Osteocyte (in vitro differentiated cells): Measurements from ENCODE around the gene ARHGAP24. TPM values are rescaled to one million over a fixed set of nuclear protein-coding genes. Genes with fewer than 3 reads are reported as not detected.

Source experiments
- DNase-seq: peaks from one replicate; pipeline ENCODE4 v3.0.0; 2021; ENCODE audit warnings: mixed read lengths; ENCODE audit not compliant: unreplicated experiment; ENCODE audit errors: extremely low spot score
- H3K27ac Mint-ChIP-seq: one replicate; pipeline ENCODE4 v1.8.0; 2021; ENCODE audit warnings: mild to moderate bottlenecking, mixed read lengths; ENCODE audit not compliant: unreplicated experiment
- H3K27me3 Mint-ChIP-seq: one replicate; pipeline ENCODE4 v1.8.0; 2021; ENCODE audit warnings: mixed read lengths; ENCODE audit not compliant: unreplicated experiment
- H3K36me3 Mint-ChIP-seq: one replicate; pipeline ENCODE4 v1.8.0; 2021; ENCODE audit warnings: mixed read lengths; ENCODE audit not compliant: unreplicated experiment
- H3K4me1 Mint-ChIP-seq: one replicate; pipeline ENCODE4 v1.8.0; 2021; ENCODE audit warnings: mixed read lengths; ENCODE audit not compliant: unreplicated experiment
- H3K4me3 Mint-ChIP-seq: one replicate; pipeline ENCODE4 v1.8.0; 2021; ENCODE audit warnings: mild to moderate bottlenecking, moderate library complexity, mixed read lengths; ENCODE audit not compliant: unreplicated experiment
- H3K9me3 Mint-ChIP-seq: one replicate; pipeline ENCODE4 v1.8.0; 2021; ENCODE audit warnings: mixed read lengths; ENCODE audit not compliant: unreplicated experiment
- total RNA-seq: library from RNA; stranded (reverse); gene quantifications from 2 replicates; pipeline ENCODE4 v1.2.1, GENCODE V29; 2021
- TF ChIP-seq, protein P1 (sequence below): fragments of 200-600 bp; sonication (generic); IDR thresholded peaks from 2 replicates; pipeline ENCODE4 v1.5.0; 2021; ENCODE audit warnings: antibody characterized with exemption, mild to moderate bottlenecking, moderate library complexity

ARHGAP24 gene
- total RNA-seq, 1 donor from 2014 or later: 29.3 TPM

GRCh38 chr4:85591406-85592098 lies 116.6 kb downstream of the ARHGAP24 start:
- H3K27ac Mint-ChIP-seq: no peak overlapping the region
- H3K4me3 Mint-ChIP-seq: no peak overlapping the region
- DNase-seq: no peak
- H3K9me3 Mint-ChIP-seq: peaks cover 4% of the 10 kb centered on the region
- TF ChIP-seq, protein P1, sequence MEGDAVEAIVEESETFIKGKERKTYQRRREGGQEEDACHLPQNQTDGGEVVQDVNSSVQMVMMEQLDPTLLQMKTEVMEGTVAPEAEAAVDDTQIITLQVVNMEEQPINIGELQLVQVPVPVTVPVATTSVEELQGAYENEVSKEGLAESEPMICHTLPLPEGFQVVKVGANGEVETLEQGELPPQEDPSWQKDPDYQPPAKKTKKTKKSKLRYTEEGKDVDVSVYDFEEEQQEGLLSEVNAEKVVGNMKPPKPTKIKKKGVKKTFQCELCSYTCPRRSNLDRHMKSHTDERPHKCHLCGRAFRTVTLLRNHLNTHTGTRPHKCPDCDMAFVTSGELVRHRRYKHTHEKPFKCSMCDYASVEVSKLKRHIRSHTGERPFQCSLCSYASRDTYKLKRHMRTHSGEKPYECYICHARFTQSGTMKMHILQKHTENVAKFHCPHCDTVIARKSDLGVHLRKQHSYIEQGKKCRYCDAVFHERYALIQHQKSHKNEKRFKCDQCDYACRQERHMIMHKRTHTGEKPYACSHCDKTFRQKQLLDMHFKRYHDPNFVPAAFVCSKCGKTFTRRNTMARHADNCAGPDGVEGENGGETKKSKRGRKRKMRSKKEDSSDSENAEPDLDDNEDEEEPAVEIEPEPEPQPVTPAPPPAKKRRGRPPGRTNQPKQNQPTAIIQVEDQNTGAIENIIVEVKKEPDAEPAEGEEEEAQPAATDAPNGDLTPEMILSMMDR: no peak
- peaks cover 15% of the 10 kb centered on the region for H3K27me3 Mint-ChIP-seq
- no peaks in the 10 kb centered on the region for H3K4me1 Mint-ChIP-seq
- H3K36me3 Mint-ChIP-seq: no peaks in the 10 kb centered on the region

DNA sequence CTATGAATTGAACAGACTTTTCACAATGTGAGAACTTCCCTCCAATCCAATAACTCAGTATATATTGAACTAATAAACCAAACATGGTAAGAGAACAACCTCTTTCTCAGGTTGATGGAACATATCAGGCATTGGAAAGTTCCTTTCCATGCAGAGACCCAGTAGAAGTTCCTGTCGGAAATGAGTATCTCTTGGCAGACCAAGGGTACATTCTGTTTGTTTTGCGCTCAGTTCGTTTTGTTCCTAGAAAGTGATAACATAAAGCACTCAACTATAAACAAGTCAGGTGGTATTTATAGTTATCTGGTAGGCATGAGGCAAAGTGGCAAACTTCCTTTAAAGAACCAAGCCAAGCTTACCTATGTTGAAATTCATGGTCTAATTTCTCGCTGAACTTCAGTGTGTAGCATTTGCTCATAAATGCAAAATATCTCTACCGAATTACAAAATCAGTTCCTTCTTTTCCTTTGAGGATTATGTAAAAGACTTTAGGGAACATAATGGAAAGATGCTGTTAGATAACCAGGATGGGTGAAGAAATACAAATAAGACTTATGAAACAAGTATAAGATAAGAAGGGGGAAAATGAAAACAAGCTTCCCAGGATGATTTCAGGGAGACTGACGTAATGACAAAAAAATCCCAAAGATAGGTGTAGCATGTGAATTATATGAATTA lies 120.3 kb downstream of the ARHGAP24 start:
- Mint-ChIP-seq H3K4me3 (no peak overlapping the region), H3K36me3 (no peaks in the 10 kb centered on the region), H3K9me3 (peaks cover 4% of the 10 kb centered on the region), H3K4me1 (no peaks in the 10 kb centered on the region), H3K27ac (no peak overlapping the region), H3K27me3 (peaks cover 31% of the 10 kb centered on the region)
- DNase-seq: no peak
- TF ChIP-seq, protein P1: no peak

DNA sequence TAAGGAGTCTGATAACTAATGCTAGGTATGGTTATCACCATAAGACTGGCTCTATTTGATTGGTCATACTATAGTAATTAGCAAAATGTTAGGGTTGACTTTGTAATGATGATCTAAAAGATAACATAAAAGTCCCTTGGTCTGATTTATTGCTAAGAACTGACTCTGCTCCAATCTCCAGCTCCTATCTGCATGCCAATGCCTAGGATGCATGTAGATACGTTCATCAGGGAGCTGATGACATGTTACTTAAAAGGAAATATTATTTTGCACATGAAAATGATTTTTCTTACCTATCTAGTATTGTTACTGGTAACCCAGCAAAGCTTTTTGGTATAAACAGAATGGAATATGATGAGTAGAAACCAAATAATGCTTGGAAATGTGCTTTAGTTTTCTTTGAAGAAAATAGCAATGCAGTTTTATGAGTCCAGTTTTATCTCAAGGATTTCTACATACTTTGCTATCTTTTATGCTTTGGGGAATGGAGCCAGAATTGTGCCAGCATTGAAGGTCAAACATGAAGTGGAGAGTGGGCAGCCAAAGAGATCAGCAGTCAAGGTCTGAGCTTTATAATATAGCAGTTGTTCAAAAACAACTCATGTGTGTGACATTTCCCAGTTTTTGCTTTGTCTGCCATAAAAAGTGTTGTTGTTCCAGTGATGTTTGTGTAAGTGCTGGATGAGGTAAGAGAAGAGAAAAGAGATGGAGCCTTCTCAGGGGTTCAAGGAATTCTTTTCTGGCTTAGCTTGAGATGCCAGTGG lies 121.0 kb downstream of the ARHGAP24 start:
- no peak overlapping the region for H3K27ac Mint-ChIP-seq
- TF ChIP-seq, protein P1: no peak
- H3K4me1 Mint-ChIP-seq: no peaks in the 10 kb centered on the region
- no peak overlapping the region for H3K4me3 Mint-ChIP-seq
- no peaks in the 10 kb centered on the region for H3K36me3 Mint-ChIP-seq
- no peak for DNase-seq
- H3K27me3 Mint-ChIP-seq: peaks cover 34% of the 10 kb centered on the region
- H3K9me3 Mint-ChIP-seq: peaks cover 4% of the 10 kb centered on the region

DNA sequence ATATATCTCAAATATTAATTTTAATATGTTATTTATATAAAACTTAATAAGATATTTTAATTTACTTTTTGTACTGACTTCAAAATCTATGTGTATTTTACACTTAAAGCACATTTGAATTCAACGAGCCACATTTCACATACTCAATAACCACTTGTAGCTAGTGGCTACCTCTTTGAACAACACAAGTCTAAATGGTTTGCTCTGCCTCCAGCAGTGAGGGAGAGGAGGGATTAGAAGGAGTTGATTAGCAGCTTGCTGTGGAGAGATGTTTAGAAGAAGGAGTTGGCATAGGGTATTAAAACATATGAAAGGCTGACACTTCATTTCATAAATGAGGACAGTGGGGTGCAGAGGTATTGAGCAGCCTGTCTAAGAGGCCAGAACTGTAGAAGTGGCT lies 124.0 kb downstream of the ARHGAP24 start:
- TF ChIP-seq, protein P1: no peak
- Mint-ChIP-seq H3K36me3 (no peaks in the 10 kb centered on the region), H3K4me1 (no peaks in the 10 kb centered on the region), H3K27ac (no peak overlapping the region), H3K27me3 (peaks cover 34% of the 10 kb centered on the region), H3K4me3 (no peak overlapping the region), H3K9me3 (no peaks in the 10 kb centered on the region)
- no peak for DNase-seq

DNA sequence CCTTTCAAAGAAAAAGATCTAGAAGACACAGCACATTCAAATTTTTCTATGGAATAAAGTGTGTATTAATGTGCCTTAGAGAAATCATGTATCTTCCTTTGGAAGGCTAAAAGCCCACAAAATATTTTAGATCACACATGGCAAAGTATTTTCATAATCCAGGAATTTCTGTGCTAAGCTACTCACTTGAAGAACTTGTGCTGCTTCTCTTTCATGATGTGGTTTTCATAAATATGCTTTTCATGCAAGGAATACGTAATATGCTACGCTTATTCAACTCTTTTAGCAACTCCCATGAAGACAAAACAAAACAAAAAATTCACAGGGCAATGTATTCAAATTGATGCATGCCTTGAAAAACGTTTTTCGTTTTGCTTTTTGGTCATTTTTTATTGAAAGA lies 125.6 kb downstream of the ARHGAP24 start:
- TF ChIP-seq, protein P1: no peak
- no peaks in the 10 kb centered on the region for H3K4me1 Mint-ChIP-seq
- H3K4me3 Mint-ChIP-seq: no peak overlapping the region
- H3K27me3 Mint-ChIP-seq: peaks cover 25% of the 10 kb centered on the region
- H3K27ac Mint-ChIP-seq: no peak overlapping the region
- H3K36me3 Mint-ChIP-seq: no peaks in the 10 kb centered on the region
- no peak for DNase-seq
- no peaks in the 10 kb centered on the region for H3K9me3 Mint-ChIP-seq
